Endothelial cell of umbilical vein (primary cell): ENCODE measurements around the gene PCDH9.

Experiments used
- CTCF ChIP-seq, 2 donors: IDR thresholded peaks; 1 replicate in 1 of 2; 2 replicates in 1 of 2; pipeline ENCODE4 v1.5.1; 2011; ENCODE audit warnings: low read length in 2 of 2, mild to moderate bottlenecking in 2 of 2, moderate library complexity in 2 of 2, control low read depth in 1 of 2, inconsistent platforms in 1 of 2, low read depth in 1 of 2; ENCODE audit not compliant: insufficient read depth in 1 of 2; ENCODE audit errors: extremely low read depth in 1 of 2
- EZH2 ChIP-seq: IDR thresholded peaks from 2 replicates; pipeline ENCODE4 v1.6.1; 2012; ENCODE audit warnings: borderline replicate concordance, low read depth, mild to moderate bottlenecking, moderate library complexity, low read length, inconsistent platforms; ENCODE audit not compliant: severe bottlenecking
- JUN ChIP-seq: IDR thresholded peaks from 2 replicates; pipeline ENCODE4 v1.6.1; 2011; ENCODE audit warnings: borderline replicate concordance, low read depth; ENCODE audit not compliant: insufficient read length, insufficient read depth
- MAX ChIP-seq: IDR thresholded peaks from 2 replicates; pipeline ENCODE4 v1.6.1; 2011; ENCODE audit not compliant: insufficient read depth, insufficient read length
- POLR2A ChIP-seq: IDR thresholded peaks from 2 replicates; pipeline ENCODE4 v1.6.1; 2012; ENCODE audit warnings: low read depth, mild to moderate bottlenecking, control low read depth, low read length

- TF ChIP-seq MAX (no peak), EZH2 (no peak), CTCF (IDR thresholded peaks at IDR 0.05; ENCODE audit: extremely low read depth in 1 of 2, insufficient read depth in 1 of 2, low read depth in 1 of 2, low read length in 2 of 2) (no peak), POLR2A (no peak), JUN (no peak)
These were observed 456.1 kb downstream of the PCDH9 start for GRCh38 chr13:66774046-66774445.
